HCT116 (cell line): Measurements from ENCODE around the gene HINT2. TPM values are rescaled to one million over a fixed set of nuclear protein-coding genes. Genes with fewer than 3 reads are reported as not detected.

Experiments
- ATAC-seq: fragments of 200-7000 bp; cut with Tn5 transposase; 2 replicates; pipeline ENCODE4 v1.9.1; 2020; ENCODE audit warnings: mild to moderate bottlenecking, moderate library complexity
- BruUV-seq: library from RNA; stranded (reverse); fragments of 400-500 nt; replicated peaks from 2 replicates; lab custom pipeline; 2021; lab: Mats Ljungman, UMichigan
- CTCF ChIA-PET: fragments of 300-600 bp; sonication (Branson Sonifier 250); formaldehyde crosslinking; loops from one replicate; lab custom pipeline; 2021; ENCODE audit warnings: antibody characterized with exemption; lab: Charles Lee
- POLR2A ChIA-PET: fragments of 300-600, 350-600 bp; sonication (Branson Sonifier 250); formaldehyde crosslinking; loops from one replicate; lab custom pipeline; 2021; ENCODE audit warnings: antibody characterized with exemption; lab: Charles Lee
- RAD21 ChIA-PET, 2 experiments: fragments of 300-600 bp; sonication (Branson Sonifier 250); formaldehyde crosslinking; loops; one replicate each; lab custom pipeline; 2023; ENCODE audit warnings: low total read pairs in 2 of 2; ENCODE audit not compliant: uncharacterized antibody in 2 of 2, unreplicated experiment in 2 of 2, low non-redundant PET in 1 of 2; lab: Charles Lee
- DNase-seq: peaks from one replicate; pipeline ENCODE4 v3.0.0-alpha.2; 2010; ENCODE audit warnings: low read depth, low spot score
- H2AFZ ChIP-seq: fragments of 200-600 bp; shearing (Covaris generic), sonication (generic); 2 replicates; pipeline ENCODE4 v1.6.1; 2017; ENCODE audit warnings: low read depth, mixed run types, mixed read lengths, antibody characterized with exemption, low read length; ENCODE audit not compliant: poor library complexity, severe bottlenecking
- H3K27ac ChIP-seq: 2 replicates; pipeline ENCODE4 v1.5.1; 2012; ENCODE audit warnings: low read depth, low read length
- H3K27me3 ChIP-seq: fragments of 200-600 bp; sonication (generic); 2 replicates; pipeline ENCODE4 v1.6.1; 2016; ENCODE audit warnings: mixed run types, low read length, mixed read lengths; ENCODE audit not compliant: insufficient read depth
- H3K36me3 ChIP-seq, 2 experiments: fragments of 200-500 bp in 1 of 2; fragments of 200-600 bp in 1 of 2; sonication (Bioruptor generic) in 1 of 2; sonication (generic) in 1 of 2; 2 replicates each; pipeline versions ENCODE4 v1.5.1 to v1.6.1; 2014 to 2016; ENCODE audit warnings: low read length in 2 of 2, inconsistent platforms in 1 of 2, mixed read lengths in 1 of 2, mixed run types in 1 of 2; ENCODE audit not compliant: insufficient read depth in 2 of 2, control insufficient read depth in 1 of 2
- H3K4me1 ChIP-seq, 2 experiments: fragments of 200-600 bp in 1 of 2; sonication (generic) in 1 of 2; 2 replicates each; pipeline versions ENCODE4 v1.5.1 to v1.6.1; 2012 to 2017; ENCODE audit warnings: low read length in 2 of 2, inconsistent platforms in 1 of 2, mild to moderate bottlenecking in 1 of 2, mixed read lengths in 1 of 2, mixed run types in 1 of 2, moderate library complexity in 1 of 2; ENCODE audit not compliant: insufficient read depth in 2 of 2, control insufficient read depth in 1 of 2
- H3K4me2 ChIP-seq: fragments of 200-600 bp; sonication (generic); 2 replicates; pipeline ENCODE4 v1.6.1; 2017; ENCODE audit warnings: mixed run types, low read length, mixed read lengths
- H3K4me3 ChIP-seq, 2 experiments: fragments of 200-600 bp in 1 of 2; sonication (generic) in 1 of 2; replicated peaks in 1 of 2; 2 replicates each; pipeline ENCODE4 v1.5.1; 2011 to 2016; ENCODE audit warnings: low read length in 2 of 2, control low read depth in 1 of 2, low read depth in 1 of 2, mild to moderate bottlenecking in 1 of 2, mixed read lengths in 1 of 2, mixed run types in 1 of 2
- H3K79me2 ChIP-seq: fragments of 200-600 bp; sonication (generic); 2 replicates; pipeline ENCODE4 v1.6.1; 2017; ENCODE audit warnings: mild to moderate bottlenecking, mixed run types, low read length, moderate library complexity, mixed read lengths; ENCODE audit not compliant: insufficient read depth
- H3K9ac ChIP-seq: fragments of 200-600 bp; sonication (generic); 2 replicates; pipeline ENCODE4 v1.6.1; 2016; ENCODE audit warnings: low read length, mixed read lengths
- H3K9me2 ChIP-seq: fragments of 200-600 bp; sonication (generic), shearing (Covaris generic); 2 replicates; pipeline ENCODE4 v1.6.1; 2017; ENCODE audit warnings: mixed run types, mild to moderate bottlenecking, moderate library complexity; ENCODE audit not compliant: insufficient read depth
- H3K9me3 ChIP-seq, 2 experiments: fragments of 200-500 bp in 1 of 2; fragments of 200-600 bp in 1 of 2; sonication (Bioruptor generic) in 1 of 2; sonication (generic) in 1 of 2; 2 replicates each; pipeline ENCODE4 v1.6.1; 2014 to 2017; ENCODE audit warnings: low read length in 2 of 2, mixed read lengths in 2 of 2, inconsistent platforms in 1 of 2, low read depth in 1 of 2, mild to moderate bottlenecking in 1 of 2, mixed run types in 1 of 2, moderate library complexity in 1 of 2; ENCODE audit not compliant: control insufficient read depth in 1 of 2, insufficient read depth in 1 of 2
- H4K20me1 ChIP-seq: fragments of 200-600 bp; sonication (generic), shearing (Covaris generic); 2 replicates; pipeline ENCODE4 v1.6.1; 2017; ENCODE audit warnings: mixed run types, mild to moderate bottlenecking, moderate library complexity; ENCODE audit not compliant: insufficient read depth
- CEBPB ChIP-seq: IDR thresholded peaks from 2 replicates; pipeline ENCODE4 v1.6.1; 2012; ENCODE audit warnings: low read depth
- EZH2phosphoT487 ChIP-seq: fragments of 200-600 bp; IDR thresholded peaks from 2 replicates; pipeline ENCODE4 v1.6.1; 2018; ENCODE audit warnings: antibody characterized with exemption, borderline replicate concordance
- FOSL1 ChIP-seq: IDR thresholded peaks from 2 replicates; pipeline ENCODE4 v1.6.1; 2012; ENCODE audit warnings: low read depth
- JUND ChIP-seq: IDR thresholded peaks from 2 replicates; pipeline ENCODE4 v1.6.1; 2012
- RAD21 ChIP-seq: IDR thresholded peaks from 2 replicates; pipeline ENCODE4 v1.6.1; 2012; ENCODE audit warnings: low read depth, mild to moderate bottlenecking
- SRF ChIP-seq: IDR thresholded peaks from 2 replicates; pipeline ENCODE4 v1.6.1; 2012; ENCODE audit warnings: low read depth
- ZFX ChIP-seq: fragments of 450-650 bp; IDR thresholded peaks from 2 replicates; pipeline ENCODE4 v1.6.1; 2017
- ZNF274 ChIP-seq: fragments of 200-500 bp; sonication (Bioruptor generic); IDR thresholded peaks from 2 replicates; pipeline ENCODE4 v1.6.1; 2014; ENCODE audit warnings: mild to moderate bottlenecking, low read depth, low read length, inconsistent platforms
- intact Hi-C: fragments of 100-400 bp; cut with micrococcal nuclease; formaldehyde crosslinking; loops from 2 replicates; pipeline ENCODE4 v1.10.0; 2022
- total RNA-seq: library from RNA; stranded (reverse); gene quantifications from one replicate; pipeline ENCODE4 v1.2.1, GENCODE V29; 2021; ENCODE audit not compliant: unreplicated experiment
- TF ChIP-seq, protein P1 (sequence below): IDR thresholded peaks from 2 replicates; pipeline ENCODE4 v1.6.1; 2012
- TF ChIP-seq, protein P2 (sequence below), 3 experiments: fragments of 200-600 bp in 1 of 3; sonication (generic) in 1 of 3; IDR thresholded peaks in 2 of 3; conservative IDR thresholded peaks in 1 of 3; 2 replicates each; pipeline ENCODE4 v1.5.1; 2012 to 2017; ENCODE audit warnings: low read depth in 2 of 3, low read length in 2 of 3, antibody characterized with exemption in 1 of 3, borderline replicate concordance in 1 of 3, control low read depth in 1 of 3, mild to moderate bottlenecking in 1 of 3, mixed read lengths in 1 of 3, mixed run types in 1 of 3, moderate library complexity in 1 of 3; ENCODE audit not compliant: insufficient read depth in 1 of 3

The HINT2 gene
- total RNA-seq, 1 experiment from 2014 or later: 49.0 TPM

- no peak for DNase-seq
- Histone ChIP-seq H3K9ac (peak overlapping the region; percentile 95), H3K27me3 (no peaks in the 10 kb centered on the region)
- TF ChIP-seq, protein P1, sequence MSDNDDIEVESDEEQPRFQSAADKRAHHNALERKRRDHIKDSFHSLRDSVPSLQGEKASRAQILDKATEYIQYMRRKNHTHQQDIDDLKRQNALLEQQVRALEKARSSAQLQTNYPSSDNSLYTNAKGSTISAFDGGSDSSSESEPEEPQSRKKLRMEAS: peak; percentile 28
- TF ChIP-seq, protein P2, sequence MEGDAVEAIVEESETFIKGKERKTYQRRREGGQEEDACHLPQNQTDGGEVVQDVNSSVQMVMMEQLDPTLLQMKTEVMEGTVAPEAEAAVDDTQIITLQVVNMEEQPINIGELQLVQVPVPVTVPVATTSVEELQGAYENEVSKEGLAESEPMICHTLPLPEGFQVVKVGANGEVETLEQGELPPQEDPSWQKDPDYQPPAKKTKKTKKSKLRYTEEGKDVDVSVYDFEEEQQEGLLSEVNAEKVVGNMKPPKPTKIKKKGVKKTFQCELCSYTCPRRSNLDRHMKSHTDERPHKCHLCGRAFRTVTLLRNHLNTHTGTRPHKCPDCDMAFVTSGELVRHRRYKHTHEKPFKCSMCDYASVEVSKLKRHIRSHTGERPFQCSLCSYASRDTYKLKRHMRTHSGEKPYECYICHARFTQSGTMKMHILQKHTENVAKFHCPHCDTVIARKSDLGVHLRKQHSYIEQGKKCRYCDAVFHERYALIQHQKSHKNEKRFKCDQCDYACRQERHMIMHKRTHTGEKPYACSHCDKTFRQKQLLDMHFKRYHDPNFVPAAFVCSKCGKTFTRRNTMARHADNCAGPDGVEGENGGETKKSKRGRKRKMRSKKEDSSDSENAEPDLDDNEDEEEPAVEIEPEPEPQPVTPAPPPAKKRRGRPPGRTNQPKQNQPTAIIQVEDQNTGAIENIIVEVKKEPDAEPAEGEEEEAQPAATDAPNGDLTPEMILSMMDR (IDR thresholded peaks at IDR 0.05 in 2 of 3, conservative IDR thresholded peaks at IDR 0.05 in 1 of 3; ENCODE audit: borderline replicate concordance in 1 of 3, insufficient read depth in 1 of 3, low read depth in 2 of 3, low read length in 2 of 3): peak in 2 of 3 experiments; percentile 22 to 30; a peak in 3 of 6 replicates
- TF ChIP-seq RAD21: no peak
- TF ChIP-seq SRF: no peak
- TF ChIP-seq ZFX: peak; percentile 65; the same call in 1 of the 2 replicates
- no peak for TF ChIP-seq ZNF274
- TF ChIP-seq JUND: no peak
- TF ChIP-seq CEBPB: no peak
- TF ChIP-seq EZH2phosphoT487: no peak
- no peak for TF ChIP-seq FOSL1
- TF ChIP-seq, all 23 proteins: peak for 3
- peak overlapping the region; percentile 86 to 88 for H3K4me3 ChIP-seq
- H3K9me2 ChIP-seq: no peaks in the 10 kb centered on the region
- H3K36me3 ChIP-seq: no peaks in the 10 kb centered on the region
- H3K79me2 ChIP-seq: no peaks in the 10 kb centered on the region
- BruUV-seq: TSS peak; percentile 42
- H2AFZ ChIP-seq: no peak overlapping the region
- ChIA-PET RAD21 (no interaction called here), POLR2A (interaction anchor here (1.2 to 1.3 kb wide), 2 partner anchors 14 to 68 kb away, joined by 3 read pairs; no protein-coding TSS in a partner anchor), CTCF (interaction anchor here (1.0 to 2.1 kb wide), 6 partner anchors 12 to 153 kb away, joined by 3 to 13 read pairs (median 6); no protein-coding TSS in a partner anchor)
- H3K4me2 ChIP-seq: peak overlapping the region; percentile 89
- peak overlapping the region; percentile 97 for H3K27ac ChIP-seq
- no peaks in the 10 kb centered on the region for H4K20me1 ChIP-seq
- peaks cover 7 to 17% of the 10 kb centered on the region in 2 experiments; a peak in 3 of 4 replicates for H3K4me1 ChIP-seq
- H3K9me3 ChIP-seq: no peaks in the 10 kb centered on the region
- intact Hi-C loops: no loop called here
- ATAC-seq: peak; percentile 33
Measured at GRCh38 chr9:35814106-35814840, 569 bp downstream of the HINT2 start.
